ENCODE results near the gene SERPING1.

DNA sequence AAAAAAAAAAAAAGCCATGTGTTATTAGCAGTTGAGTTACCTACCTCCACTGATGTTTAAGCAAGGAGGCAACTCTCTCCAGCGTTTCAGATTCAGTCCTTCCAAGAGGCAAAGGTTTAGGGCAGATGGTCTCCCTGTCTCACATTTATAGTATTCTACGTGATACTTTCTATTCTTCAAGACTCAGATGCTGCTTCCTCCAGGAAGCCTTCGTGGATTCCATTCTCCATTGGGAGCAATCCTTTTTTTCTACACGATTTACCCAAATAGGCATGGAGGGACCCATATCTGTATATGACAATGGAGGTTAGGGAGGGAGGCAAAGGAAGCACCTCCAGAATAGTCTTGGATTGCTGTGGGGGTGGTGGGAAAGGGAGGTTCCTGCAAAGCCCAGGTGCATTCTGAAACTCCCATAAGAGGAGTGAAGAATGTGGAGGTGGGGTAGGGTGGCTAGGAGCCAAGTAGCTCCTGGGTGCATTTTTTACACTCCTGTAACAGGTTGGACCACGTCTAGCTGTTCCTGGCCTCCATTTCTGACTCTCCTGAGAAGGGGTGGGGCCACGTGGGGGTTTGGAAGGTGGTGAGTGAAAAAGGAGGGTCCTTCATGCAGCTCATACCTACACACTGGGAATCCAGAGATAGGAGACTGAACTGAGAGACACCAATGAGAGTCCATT is 36.0 kb downstream of the SERPING1 start:
- TF ChIP-seq, protein P1, sequence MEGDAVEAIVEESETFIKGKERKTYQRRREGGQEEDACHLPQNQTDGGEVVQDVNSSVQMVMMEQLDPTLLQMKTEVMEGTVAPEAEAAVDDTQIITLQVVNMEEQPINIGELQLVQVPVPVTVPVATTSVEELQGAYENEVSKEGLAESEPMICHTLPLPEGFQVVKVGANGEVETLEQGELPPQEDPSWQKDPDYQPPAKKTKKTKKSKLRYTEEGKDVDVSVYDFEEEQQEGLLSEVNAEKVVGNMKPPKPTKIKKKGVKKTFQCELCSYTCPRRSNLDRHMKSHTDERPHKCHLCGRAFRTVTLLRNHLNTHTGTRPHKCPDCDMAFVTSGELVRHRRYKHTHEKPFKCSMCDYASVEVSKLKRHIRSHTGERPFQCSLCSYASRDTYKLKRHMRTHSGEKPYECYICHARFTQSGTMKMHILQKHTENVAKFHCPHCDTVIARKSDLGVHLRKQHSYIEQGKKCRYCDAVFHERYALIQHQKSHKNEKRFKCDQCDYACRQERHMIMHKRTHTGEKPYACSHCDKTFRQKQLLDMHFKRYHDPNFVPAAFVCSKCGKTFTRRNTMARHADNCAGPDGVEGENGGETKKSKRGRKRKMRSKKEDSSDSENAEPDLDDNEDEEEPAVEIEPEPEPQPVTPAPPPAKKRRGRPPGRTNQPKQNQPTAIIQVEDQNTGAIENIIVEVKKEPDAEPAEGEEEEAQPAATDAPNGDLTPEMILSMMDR (IDR thresholded peaks at IDR 0.05), result no peak
- TF ChIP-seq POLR2A (IDR thresholded peaks at IDR 0.05), result no peak

Data from thyroid gland (tissue), 4 donors.